KOPT-K1 (cell line): ENCODE data around the gene LRRD1.
"Not testable (repeated sequence)": the region's sequence is repeated elsewhere in the genome, so short reads cannot be mapped to it uniquely, and the experiment has no call there.

ENCODE experiments used
- H3K27ac ChIP-seq: fragments of 200-600 bp; sonication (generic); 2 replicates; pipeline ENCODE4 v1.5.1; 2016; ENCODE audit warnings: antibody characterized with exemption, mild to moderate bottlenecking, low read depth, low read length; ENCODE audit not compliant: poor library complexity, severe bottlenecking
- H3K36me3 ChIP-seq: fragments of 200-600 bp; sonication (generic); 2 replicates; pipeline ENCODE4 v1.5.1; 2017; ENCODE audit warnings: antibody characterized with exemption, mild to moderate bottlenecking, low read length, moderate library complexity; ENCODE audit not compliant: insufficient read depth
- H3K9me3 ChIP-seq: fragments of 200-600 bp; sonication (generic); 2 replicates; pipeline ENCODE4 v1.5.1; 2017; ENCODE audit warnings: antibody characterized with exemption, low read length, mild to moderate bottlenecking; ENCODE audit not compliant: insufficient read depth, poor library complexity, severe bottlenecking

LRRD1 gene

DNA sequence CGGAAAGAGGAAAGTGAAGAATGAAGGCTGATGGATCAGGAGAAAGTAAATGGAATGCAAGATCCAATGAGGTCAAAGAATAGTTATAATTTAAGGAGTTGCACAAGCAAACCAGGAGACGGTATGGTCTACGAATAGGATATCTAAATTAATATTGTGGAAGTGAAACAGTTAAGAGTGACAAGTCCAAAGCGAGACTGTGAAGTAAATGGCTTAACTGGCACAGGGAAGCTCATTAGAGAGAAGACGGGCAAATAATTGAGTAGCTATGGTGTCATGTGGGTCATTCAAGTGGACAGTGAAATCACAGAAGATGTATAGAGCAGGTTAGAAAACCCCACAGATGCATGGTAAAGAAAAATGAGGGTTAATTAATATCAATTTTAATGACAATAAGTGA lies 47.8 kb downstream of the LRRD1 start:
- Histone ChIP-seq H3K9me3 (no peaks in the 10 kb centered on the region), H3K27ac (no peak overlapping the region), H3K36me3 (peaks cover 40% of the 10 kb centered on the region)

DNA sequence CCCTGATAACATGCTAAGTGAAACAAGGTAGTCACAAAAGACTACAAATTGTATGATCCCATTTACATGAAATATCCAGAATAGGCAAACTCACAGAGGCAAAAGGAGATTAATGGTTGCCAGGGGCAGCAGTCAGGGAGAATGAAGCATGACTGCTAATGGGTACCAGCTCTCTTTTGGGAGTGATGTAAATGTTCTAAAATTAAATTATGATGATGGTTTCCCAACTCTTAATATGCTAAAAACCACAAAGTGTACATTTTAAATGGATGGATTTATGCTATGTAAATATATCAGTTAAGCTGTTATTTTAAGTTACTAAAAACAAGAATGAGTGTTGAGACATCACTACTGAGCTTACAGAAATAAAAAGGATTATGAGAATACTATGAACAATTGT lies 57.3 kb downstream of the LRRD1 start:
- Histone ChIP-seq H3K36me3 (peaks cover 70% of the 10 kb centered on the region), H3K9me3 (peaks cover 12% of the 10 kb centered on the region), H3K27ac (no peak overlapping the region)

DNA sequence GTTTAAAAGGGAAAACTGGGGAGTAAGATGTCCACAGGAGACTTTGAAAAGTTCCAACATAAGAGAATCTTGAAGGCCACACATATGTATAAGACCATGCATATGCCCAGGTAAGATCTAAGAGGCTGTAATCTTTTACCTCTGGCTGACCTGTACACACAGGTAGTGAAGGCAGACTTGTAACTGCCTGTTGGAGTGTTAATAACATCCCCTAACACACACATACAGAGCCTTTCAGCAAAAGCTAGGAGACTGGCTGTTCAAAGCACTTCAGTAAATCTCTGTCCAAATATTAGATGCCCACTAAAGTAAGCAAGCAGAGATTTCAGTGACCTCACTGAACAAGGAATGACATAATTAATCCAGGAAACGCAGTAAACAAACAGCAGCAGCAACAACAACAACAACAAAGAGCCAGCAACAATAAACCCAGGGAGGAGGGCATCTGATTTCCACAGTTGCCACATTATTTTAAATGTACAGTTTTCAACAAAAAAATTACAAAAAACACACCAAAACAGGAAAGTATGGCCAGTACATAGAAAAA lies 59.7 kb downstream of the LRRD1 start:
- no peak overlapping the region for H3K27ac ChIP-seq
- peaks cover 65% of the 10 kb centered on the region for H3K36me3 ChIP-seq
- H3K9me3 ChIP-seq = peaks cover 12% of the 10 kb centered on the region

DNA sequence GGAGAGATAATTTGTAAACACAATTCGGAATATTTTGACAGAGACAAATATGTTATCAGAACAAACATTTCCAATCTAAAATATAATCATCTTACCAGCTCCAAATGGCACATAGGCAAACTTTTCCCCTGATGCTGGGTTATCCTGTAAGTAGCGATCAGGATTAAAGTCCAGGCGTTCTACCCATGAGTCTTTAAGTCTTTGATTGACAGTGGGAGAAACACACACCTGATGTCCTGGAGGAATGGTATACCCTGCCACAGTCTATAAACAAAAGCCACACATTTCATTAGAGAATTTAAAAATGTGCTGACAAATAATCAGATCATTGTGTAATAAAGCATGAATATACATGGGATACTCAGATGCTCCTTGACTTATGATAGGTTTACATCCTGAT lies 62.0 kb downstream of the LRRD1 start:
- H3K27ac ChIP-seq = no peak overlapping the region
- H3K9me3 ChIP-seq = peaks cover 9% of the 10 kb centered on the region
- H3K36me3 ChIP-seq = peaks cover 51% of the 10 kb centered on the region

DNA sequence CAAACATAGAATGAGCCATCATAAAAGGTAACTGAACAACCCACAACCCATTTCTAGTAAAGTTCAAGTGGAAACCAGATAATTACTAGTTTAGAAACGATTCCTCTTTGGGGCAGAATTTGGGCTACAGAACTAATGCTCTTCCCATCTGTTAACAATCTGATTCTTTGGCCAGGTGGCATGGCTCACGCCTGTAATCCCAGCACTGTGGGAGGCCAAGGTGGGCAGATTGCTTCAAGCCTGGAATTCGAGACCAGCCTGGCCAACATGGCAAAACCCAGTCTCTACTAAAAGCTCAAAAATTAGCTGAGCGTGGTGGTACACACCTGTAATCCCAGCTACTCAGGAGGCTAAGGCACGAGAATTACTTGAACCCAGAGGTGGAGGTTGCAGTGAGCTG lies 63.1 kb downstream of the LRRD1 start:
- peaks cover 49% of the 10 kb centered on the region for H3K36me3 ChIP-seq
- no peak overlapping the region for H3K27ac ChIP-seq
- no peaks in the 10 kb centered on the region for H3K9me3 ChIP-seq

DNA sequence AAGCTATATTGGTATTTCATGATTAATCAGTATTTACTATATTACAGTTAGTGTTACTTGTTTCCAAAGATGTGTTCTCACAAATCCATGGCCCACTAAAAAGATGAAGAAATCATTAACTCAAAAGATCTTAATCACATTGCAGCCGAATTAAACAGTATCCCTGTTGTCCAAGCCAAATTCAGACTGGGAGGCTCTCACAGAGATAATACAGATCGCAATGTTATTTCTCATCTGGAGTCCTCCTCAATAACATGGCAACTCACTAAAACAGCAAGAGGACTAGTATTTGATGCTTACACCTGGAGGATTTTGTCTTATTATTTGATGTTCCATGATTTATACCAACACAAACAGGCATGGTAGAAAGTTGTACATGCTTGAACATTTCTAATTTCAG lies 68.1 kb downstream of the LRRD1 start:
- Histone ChIP-seq H3K27ac (no peak overlapping the region), H3K36me3 (peaks cover 74% of the 10 kb centered on the region), H3K9me3 (no peaks in the 10 kb centered on the region)

DNA sequence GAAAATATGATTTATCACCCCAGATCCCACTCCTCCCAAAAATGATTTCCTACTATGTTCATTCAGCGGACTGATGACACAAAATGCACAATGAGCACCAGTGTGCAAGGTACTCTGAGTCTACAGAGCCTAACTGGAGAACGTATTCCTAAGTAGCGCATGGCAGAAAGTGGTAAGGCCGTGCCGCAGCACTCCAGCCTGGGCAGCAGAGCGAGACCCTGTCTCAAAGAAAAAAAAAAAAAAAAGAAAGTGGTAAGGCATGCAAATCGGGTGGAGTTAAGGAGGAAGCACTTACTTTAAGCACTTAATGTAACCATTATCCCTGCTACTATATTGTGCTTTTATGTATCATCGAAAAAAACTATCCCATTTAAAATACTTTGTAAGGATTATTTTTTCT lies 70.1 kb downstream of the LRRD1 start:
- peaks cover 75% of the 10 kb centered on the region for H3K36me3 ChIP-seq
- H3K27ac ChIP-seq = no peak overlapping the region
- H3K9me3 ChIP-seq = no peaks in the 10 kb centered on the region

DNA sequence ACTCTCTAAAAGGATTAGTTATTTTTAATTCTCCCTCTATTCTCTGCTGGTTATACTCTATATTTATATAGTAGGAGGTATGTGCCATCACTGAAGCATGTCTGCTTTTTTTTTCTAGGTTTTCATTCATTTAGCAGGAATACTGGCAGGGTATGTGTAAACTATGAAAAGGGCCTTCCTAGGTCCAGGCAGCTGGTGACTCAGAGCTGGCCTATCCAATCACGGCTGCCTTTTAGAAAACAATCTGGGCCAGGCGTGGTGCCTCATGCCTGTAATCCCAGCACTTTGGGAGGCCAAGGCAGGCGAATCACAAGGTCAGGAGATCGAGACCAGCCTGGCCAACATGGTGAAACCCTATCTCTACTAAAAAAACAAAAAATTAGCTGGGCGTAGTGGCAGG lies 76.1 kb downstream of the LRRD1 start:
- peaks cover 83% of the 10 kb centered on the region for H3K36me3 ChIP-seq
- not testable (repeated sequence) for H3K27ac ChIP-seq, H3K9me3 ChIP-seq

DNA sequence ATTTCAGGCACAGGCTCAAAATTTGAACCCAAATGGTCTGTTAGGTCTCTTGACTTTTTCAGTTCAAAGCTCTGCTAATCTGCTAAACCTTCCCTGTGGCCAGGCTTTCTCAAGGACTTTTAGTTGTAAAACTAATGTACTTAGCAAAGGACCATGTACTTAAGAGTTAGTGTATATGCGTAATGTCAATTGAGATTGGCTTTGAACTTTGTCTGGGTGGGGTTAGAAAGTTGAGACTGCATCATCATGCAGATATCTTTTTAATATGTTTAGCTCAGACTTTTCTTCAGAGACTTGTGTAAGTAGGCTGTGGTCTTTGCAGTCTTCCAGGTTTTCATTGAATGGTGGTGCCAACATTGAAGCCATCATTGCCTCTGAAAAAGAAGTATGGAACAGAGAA lies 78.4 kb downstream of the LRRD1 start:
- Histone ChIP-seq H3K36me3 (peaks cover 84% of the 10 kb centered on the region), H3K27ac (no peak overlapping the region), H3K9me3 (no peaks in the 10 kb centered on the region)

DNA sequence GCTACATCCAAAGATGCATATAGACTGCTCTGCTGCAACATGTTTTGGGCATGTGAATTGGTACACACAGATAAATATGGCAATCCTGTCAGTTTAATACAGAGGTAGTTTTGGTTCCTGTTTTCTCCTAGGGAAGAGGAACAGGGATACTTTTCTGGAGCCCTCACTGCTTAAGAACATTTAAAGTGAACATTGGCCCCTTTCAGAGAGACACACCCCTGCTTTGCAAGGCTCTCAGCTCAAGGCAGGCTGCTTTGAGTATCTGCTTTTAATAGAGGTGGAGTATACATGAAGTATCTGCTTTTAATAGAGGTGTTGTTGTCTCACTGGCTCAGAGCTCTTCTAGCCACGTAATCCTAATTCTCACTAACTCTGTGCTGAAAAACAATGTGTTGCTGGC lies 83.6 kb downstream of the LRRD1 start:
- no peaks in the 10 kb centered on the region for H3K9me3 ChIP-seq
- H3K27ac ChIP-seq = no peak overlapping the region
- H3K36me3 ChIP-seq = peaks cover 79% of the 10 kb centered on the region
